ENCODE measurements around the gene SH2D2A.

Gene SH2D2A

GRCh38 chr1:156816561-156817328, at the start of gene SH2D2A:
Gene SH2D2A, minus strand, starts transcription at chr1:156816848. Its CDS starts 140 bp downstream, at chr1:156816708.
- DNase-seq (ENCODE audit: low read depth in 2 of 2), result peak; percentile 84 to 88

GRCh38 chr1:156865865-156866248, 49.2 kb upstream of the SH2D2A start:
- DNase-seq (ENCODE audit: low read depth in 2 of 2), result no peak

GRCh38 chr1:156865258-156865657, 48.6 kb upstream of the SH2D2A start:
- DNase-seq (ENCODE audit: low read depth in 2 of 2), result no peak

GRCh38 chr1:156864796-156865195, 48.1 kb upstream of the SH2D2A start:
- no peak for DNase-seq (ENCODE audit: low read depth in 2 of 2)

GRCh38 chr1:156863631-156864030, 47.0 kb upstream of the SH2D2A start:
- DNase-seq (ENCODE audit: low read depth in 2 of 2), result no peak

GRCh38 chr1:156862997-156863599, 46.5 kb upstream of the SH2D2A start:
- peak; percentile 22 to 28 for DNase-seq (ENCODE audit: low read depth in 2 of 2)

- DNase-seq (ENCODE audit: low read depth in 2 of 2), result no peak
These were observed 45.9 kb upstream of the SH2D2A start for GRCh38 chr1:156862584-156862983.

GRCh38 chr1:156860628-156861423, 44.2 kb upstream of the SH2D2A start, which contains the start of gene NTRK1:
Gene NTRK1, plus strand, starts transcription at chr1:156860865. Its CDS starts 70 bp downstream, at chr1:156860935.
- peak in 1 of 2 donors; percentile 31 for DNase-seq (ENCODE audit: low read depth in 2 of 2)

- DNase-seq (ENCODE audit: low read depth in 2 of 2), result peak; percentile 37 to 52
These were observed 43.5 kb upstream of the SH2D2A start for GRCh38 chr1:156860113-156860627.

- no peak for DNase-seq (ENCODE audit: low read depth in 2 of 2)
These were observed 43.0 kb upstream of the SH2D2A start for GRCh38 chr1:156859523-156860112.

GRCh38 chr1:156858959-156859522, 42.4 kb upstream of the SH2D2A start, which contains the start of gene INSRR:
Gene INSRR, minus strand, starts transcription at chr1:156859117. Its CDS starts 496 bp downstream, at chr1:156858621.
- DNase-seq (ENCODE audit: low read depth in 2 of 2), result no peak

GRCh38 chr1:156858555-156858956, 41.9 kb upstream of the SH2D2A start:
- DNase-seq (ENCODE audit: low read depth in 2 of 2), result no peak

GRCh38 chr1:156857532-156857931, 40.9 kb upstream of the SH2D2A start:
- DNase-seq (ENCODE audit: low read depth in 2 of 2), result no peak

- DNase-seq (ENCODE audit: low read depth in 2 of 2), result no peak
These were observed 39.7 kb upstream of the SH2D2A start for GRCh38 chr1:156856282-156856785.

GRCh38 chr1:156854634-156855033, 38.0 kb upstream of the SH2D2A start:
- DNase-seq (ENCODE audit: low read depth in 2 of 2), result no peak

- DNase-seq (ENCODE audit: low read depth in 2 of 2), result no peak
These were observed 37.1 kb upstream of the SH2D2A start for GRCh38 chr1:156853761-156854160.

- no peak for DNase-seq (ENCODE audit: low read depth in 2 of 2)
These were observed 35.8 kb upstream of the SH2D2A start for GRCh38 chr1:156852418-156852874.

- DNase-seq (ENCODE audit: low read depth in 2 of 2), result no peak
These were observed 35.2 kb upstream of the SH2D2A start for GRCh38 chr1:156851779-156852417.

- no peak for DNase-seq (ENCODE audit: low read depth in 2 of 2)
These were observed 32.5 kb upstream of the SH2D2A start for GRCh38 chr1:156849151-156849496.

GRCh38 chr1:156848461-156849150, 32.0 kb upstream of the SH2D2A start:
- peak; percentile 56 to 63 for DNase-seq (ENCODE audit: low read depth in 2 of 2)

All from stimulated activated CD4-positive, alpha-beta T cell treated with anti-CD3 and anti-CD28 coated beads, Interleukin-4, amount 100 ng/mL, for 48 hours (primary cell).